HepG2 (cell line): Measurements from ENCODE around the gene ATP8A1. TPM values are rescaled to one million over a fixed set of nuclear protein-coding genes. Genes with fewer than 3 reads are reported as not detected.

Experiments used
- ATAC-seq: fragments of 200-7000 bp; cut with Tn5 transposase; 3 replicates; pipeline ENCODE4 v1.9.1; 2020; ENCODE audit warnings: mild to moderate bottlenecking, moderate library complexity
- BruUV-seq: library from RNA; stranded (reverse); fragments of 400-500 nt; replicated peaks from 2 replicates; lab custom pipeline; 2021; lab: Mats Ljungman, UMichigan
- CTCF ChIA-PET: fragments of 300-600 bp; formaldehyde crosslinking; extraction: SDS; loops from one replicate; lab custom pipeline; 2021; ENCODE audit warnings: low total read pairs, inconsistent platforms, low intra/inter-chr PET ratio; lab: Yijun Ruan, JAX
- POLR2A ChIA-PET: fragments of 350-600 bp; sonication (Branson Sonifier 250); formaldehyde crosslinking; loops from one replicate; lab custom pipeline; 2020; ENCODE audit warnings: antibody characterized with exemption, inconsistent platforms; lab: Yijun Ruan, JAX
- DNase-seq: peaks from one replicate; pipeline ENCODE4 v3.0.0-alpha.2; 2015; ENCODE audit warnings: low spot score
- FAIRE-seq: peaks from 3 replicates; lab custom pipeline; 2011; peaks lifted over from hg19 to GRCh38; lab: Jason Lieb, UNC
- H2AFZ ChIP-seq: one replicate; pipeline ENCODE4 v1.6.1; 2011; ENCODE audit warnings: low read length, inconsistent platforms
- H3K27ac ChIP-seq: fragments of 300-600 bp; 3 replicates; pipeline ENCODE4 v1.8.0; 2011; ENCODE audit warnings: mixed run types, mild to moderate bottlenecking, mixed read lengths, low read length, inconsistent platforms; ENCODE audit not compliant: insufficient read depth; ENCODE audit errors: extremely low read length
- H3K27me3 ChIP-seq, 2 experiments: fragments of 200-600 bp in 1 of 2; 2 replicates in 1 of 2; 3 replicates in 1 of 2; pipeline versions ENCODE4 v1.6.0 to v1.8.0; 2011; ENCODE audit warnings: low read length in 2 of 2, mild to moderate bottlenecking in 2 of 2, moderate library complexity in 2 of 2, inconsistent platforms in 1 of 2; ENCODE audit not compliant: insufficient read depth in 2 of 2, control insufficient read depth in 1 of 2
- H3K36me3 ChIP-seq, 2 experiments: fragments of 200-600 bp in 1 of 2; replicated peaks in 1 of 2; 2 replicates in 1 of 2; 3 replicates in 1 of 2; pipeline versions ENCODE4 v1.5.1 to v1.8.0; 2011; ENCODE audit warnings: low read length in 2 of 2, inconsistent platforms in 1 of 2; ENCODE audit not compliant: insufficient read depth in 2 of 2, control insufficient read depth in 1 of 2
- H3K4me1 ChIP-seq: 2 replicates; pipeline ENCODE4 v1.5.1; 2012; ENCODE audit warnings: low read length, inconsistent platforms; ENCODE audit not compliant: insufficient read depth
- H3K4me2 ChIP-seq: 2 replicates; pipeline ENCODE4 v1.6.0; 2011; ENCODE audit warnings: low read depth, low read length, inconsistent platforms
- H3K4me3 ChIP-seq, 3 experiments: fragments of 200-600 bp in 1 of 3; sonication (generic), shearing (Covaris generic) in 1 of 3; replicated peaks in 1 of 3; 2 replicates each; pipeline ENCODE4 v1.5.1; 2011 to 2016; ENCODE audit warnings: low read length in 3 of 3, inconsistent platforms in 2 of 3, low read depth in 2 of 3, mild to moderate bottlenecking in 2 of 3, control low read depth in 1 of 3, mixed read lengths in 1 of 3; ENCODE audit not compliant: insufficient read depth in 1 of 3
- H3K79me2 ChIP-seq: one replicate; pipeline ENCODE4 v1.6.1; 2011; ENCODE audit warnings: low read length, inconsistent platforms; ENCODE audit not compliant: insufficient read depth
- H3K9ac ChIP-seq: 2 replicates; pipeline ENCODE4 v1.6.0; 2011; ENCODE audit warnings: mild to moderate bottlenecking, low read depth, low read length, inconsistent platforms; ENCODE audit not compliant: insufficient read depth
- H3K9me3 ChIP-seq: 2 replicates; pipeline ENCODE4 v1.5.1; 2012; ENCODE audit warnings: mild to moderate bottlenecking, low read length
- H4K20me1 ChIP-seq: 2 replicates; pipeline ENCODE4 v1.6.0; 2011; ENCODE audit warnings: inconsistent platforms, mild to moderate bottlenecking, low read length, moderate library complexity; ENCODE audit not compliant: insufficient read depth
- CC2D1A ChIP-seq: sonication (generic); formaldehyde crosslinking; IDR thresholded peaks from 2 replicates; pipeline ENCODE4 v1.8.1; 2023; ENCODE audit warnings: mild to moderate bottlenecking, missing genetic modification reagents
- LCORL ChIP-seq, 2 experiments: fragments of 450-650 bp in 1 of 2; sonication (generic) in 1 of 2; formaldehyde crosslinking in 1 of 2; IDR thresholded peaks; 2 replicates each; pipeline versions ENCODE4 v1.5.0 to v1.6.1; 2017 to 2020; ENCODE audit warnings: antibody characterized with exemption in 1 of 2, missing genetic modification reagents in 1 of 2
- NFE2L2 ChIP-seq: fragments of 150-350 bp; IDR thresholded peaks from 2 replicates; pipeline ENCODE4 v1.6.1; 2014; ENCODE audit warnings: low read length
- NR2F6 ChIP-seq, 2 experiments: IDR thresholded peaks; 2 replicates each; pipeline ENCODE4 v1.6.1; 2016; ENCODE audit warnings: antibody characterized with exemption in 1 of 2, mild to moderate bottlenecking in 1 of 2
- NRL ChIP-seq: sonication (generic); formaldehyde crosslinking; IDR thresholded peaks from 2 replicates; pipeline ENCODE4 v1.5.0; 2020; ENCODE audit warnings: missing genetic modification reagents, mild to moderate bottlenecking, moderate library complexity, borderline replicate concordance
- PHF21A ChIP-seq: sonication (generic); formaldehyde crosslinking; IDR thresholded peaks from 2 replicates; pipeline ENCODE4 v1.5.0; 2020; ENCODE audit warnings: mild to moderate bottlenecking, missing genetic modification reagents
- PRPF4 ChIP-seq: fragments of 200-400 bp; formaldehyde crosslinking; IDR thresholded peaks from 2 replicates; pipeline ENCODE4 v1.6.1; 2016; ENCODE audit warnings: low read length, low read depth; ENCODE audit not compliant: poor library complexity, severe bottlenecking
- RFX3 ChIP-seq: IDR thresholded peaks from 2 replicates; pipeline ENCODE4 v1.6.1; 2016; ENCODE audit warnings: missing biosample characterization, missing genetic modification reagents
- ZNF256 ChIP-seq: sonication (generic); formaldehyde crosslinking; conservative IDR thresholded peaks from 2 replicates; pipeline ENCODE4 v1.4.0; 2020; ENCODE audit warnings: missing genetic modification reagents
- ZNF501 ChIP-seq: sonication (generic); formaldehyde crosslinking; IDR thresholded peaks from 2 replicates; pipeline ENCODE4 v1.5.1; 2020; ENCODE audit warnings: mild to moderate bottlenecking, moderate library complexity, missing genetic modification reagents
- ZNF577 ChIP-seq: sonication (generic); formaldehyde crosslinking; IDR thresholded peaks from 2 replicates; pipeline ENCODE4 v1.4.0; 2020; ENCODE audit warnings: mild to moderate bottlenecking, low read depth, missing genetic modification reagents, borderline replicate concordance
- ZNF747 ChIP-seq: sonication (generic); formaldehyde crosslinking; IDR thresholded peaks from 2 replicates; pipeline ENCODE4 v1.8.1; 2023; ENCODE audit warnings: missing genetic modification reagents, mild to moderate bottlenecking, borderline replicate concordance
- ZNF749 ChIP-seq: sonication (generic); formaldehyde crosslinking; IDR thresholded peaks from 2 replicates; pipeline ENCODE4 v1.8.0; 2022; ENCODE audit warnings: mild to moderate bottlenecking, missing genetic modification reagents, moderate library complexity, borderline replicate concordance
- ZNF781 ChIP-seq: sonication (generic); formaldehyde crosslinking; IDR thresholded peaks from 2 replicates; pipeline ENCODE4 v1.5.1; 2020; ENCODE audit warnings: borderline replicate concordance, mild to moderate bottlenecking, missing genetic modification reagents; ENCODE audit errors: not compliant biosample characterization
- ZNF850 ChIP-seq: sonication (generic); formaldehyde crosslinking; conservative IDR thresholded peaks from 2 replicates; pipeline ENCODE4 v1.9.0; 2021; ENCODE audit warnings: mild to moderate bottlenecking, missing genetic modification reagents
- in situ Hi-C: cut with HindIII; loops from 2 replicates; pipeline ENCODE4 v1.10.0; 2017; ENCODE audit warnings: low pct_unique_long_range_greater_than_20kb; ENCODE audit not compliant: extremely low pct_ligation_motif_present
- intact Hi-C: fragments of 100-400 bp; cut with micrococcal nuclease; formaldehyde crosslinking; loops from one replicate; pipeline ENCODE4 v1.10.0; 2022; ENCODE audit not compliant: unreplicated experiment
- polyA plus RNA-seq, 8 experiments: library from polyadenylated mRNA; depleted of rRNA in 3 of 8; stranded (reverse) in 7 of 8; unstranded in 1 of 8; fragments of >200 nt; fragmentation: Illumina TruSeq in 4 of 8; extraction: Trizol in 4 of 8; gene quantifications; 2 replicates each; pipeline versions ENCODE4 v1.2.1 to v1.2.3, GENCODE V29; 2011 to 2016; ENCODE audit warnings: low read depth in 4 of 8, missing spikeins in 1 of 8, mixed read lengths in 1 of 8; ENCODE audit not compliant: insufficient read depth in 1 of 8
- total RNA-seq, 5 experiments: library from RNA; depleted of rRNA; stranded (reverse); fragments of >200 nt; fragmentation: Illumina TruSeq; extraction: Trizol; gene quantifications; 2 replicates each; pipeline ENCODE4 v1.2.3, GENCODE V29; 2016; ENCODE audit warnings: low read depth in 1 of 5
- TF ChIP-seq, protein P1 (sequence below): IDR thresholded peaks from 2 replicates; pipeline ENCODE4 v1.6.1; 2016; ENCODE audit warnings: mild to moderate bottlenecking
- TF ChIP-seq, protein P2 (sequence below): sonication (generic); formaldehyde crosslinking; IDR thresholded peaks from 2 replicates; pipeline ENCODE4 v1.8.0; 2022; ENCODE audit warnings: missing genetic modification reagents, mild to moderate bottlenecking, moderate library complexity, borderline replicate concordance

ATP8A1 gene
- total and polyA plus RNA-seq, 2 of the 13 experiments (the other 11 are each of a cell fraction or from before 2014, with no cell fraction given), result 1.7 to 6.2 TPM

DNA sequence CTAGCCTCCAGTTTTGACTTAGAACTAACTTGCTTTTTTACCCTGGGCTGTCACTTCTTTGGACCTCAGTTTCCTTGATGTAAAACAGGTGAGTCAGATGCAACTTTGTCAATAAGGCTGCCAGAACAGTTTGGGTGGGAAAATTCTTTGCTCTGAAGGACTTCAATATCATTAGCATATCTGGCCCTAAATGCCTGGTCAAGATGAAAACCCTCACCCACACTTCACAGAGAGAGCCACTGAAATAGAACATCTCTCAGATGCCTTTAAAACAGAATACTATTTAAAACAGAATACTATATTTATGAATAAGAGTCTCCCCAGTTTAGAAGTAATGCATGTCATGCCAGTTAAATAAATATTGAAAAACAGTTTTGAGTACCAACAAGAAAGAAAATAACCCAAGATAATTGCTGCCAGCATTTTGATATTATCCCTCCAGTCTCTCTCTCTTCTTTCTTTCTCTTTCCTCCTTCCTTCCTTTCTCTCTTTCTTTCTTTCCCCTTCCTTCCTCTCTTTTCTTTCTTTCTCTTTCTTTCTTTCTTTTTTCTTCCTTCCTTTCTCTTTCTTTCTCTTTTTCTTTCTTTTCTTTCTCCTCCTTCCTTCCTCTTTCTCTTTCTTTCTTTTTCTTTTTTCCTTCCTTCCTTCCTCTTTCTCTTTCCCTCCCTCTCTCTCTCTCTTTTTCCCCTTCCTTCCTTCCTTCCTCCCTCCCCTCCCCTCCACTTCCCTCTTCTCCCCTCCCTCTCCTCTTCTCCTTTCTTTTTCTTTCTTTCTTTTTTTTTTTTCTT is 292.4 kb downstream of the ATP8A1 start:
- DNase-seq (no peak), FAIRE-seq (no peak), ATAC-seq (no peak)
- no TSS peak for BruUV-seq
- no peaks in the 10 kb centered on the region for H4K20me1 ChIP-seq
- intact Hi-C loops, result no loop called here
- POLR2A ChIA-PET, result no interaction called here
- no peaks in the 10 kb centered on the region for H3K36me3 ChIP-seq
- no peak overlapping the region for H3K9ac ChIP-seq
- no peaks in the 10 kb centered on the region for H3K79me2 ChIP-seq
- H3K9me3 ChIP-seq, result no peaks in the 10 kb centered on the region
- H3K27ac ChIP-seq, result no peak overlapping the region
- H3K4me1 ChIP-seq, result no peaks in the 10 kb centered on the region
- in situ Hi-C loops, result no loop called here
- H3K4me3 ChIP-seq, result no peak overlapping the region
- CTCF ChIA-PET, result no interaction called here
- peak overlapping the region; percentile 15 for H2AFZ ChIP-seq
- no peak overlapping the region for H3K4me2 ChIP-seq
- no peaks in the 10 kb centered on the region for H3K27me3 ChIP-seq
- TF ChIP-seq LCORL (IDR thresholded peaks at IDR 0.05) (no peak), LCORL (CRISPR knock-in tag; IDR thresholded peaks at IDR 0.05) (no peak), ZNF747 (CRISPR knock-in tag) (no peak), ZNF577 (CRISPR knock-in tag) (no peak), NFE2L2 (no peak), PRPF4 (no peak), ZNF850 (no peak), ZNF781 (no peak), NR2F6 (IDR thresholded peaks at IDR 0.05) (no peak), NR2F6 (CRISPR knock-in tag; IDR thresholded peaks at IDR 0.05) (no peak), PHF21A (CRISPR knock-in tag) (no peak), ZNF749 (CRISPR knock-in tag) (no peak), RFX3 (CRISPR knock-in tag) (no peak), ZNF501 (CRISPR knock-in tag) (no peak), NRL (CRISPR knock-in tag) (no peak), CC2D1A (CRISPR knock-in tag) (no peak), ZNF256 (CRISPR knock-in tag) (no peak)
- TF ChIP-seq, protein P1, sequence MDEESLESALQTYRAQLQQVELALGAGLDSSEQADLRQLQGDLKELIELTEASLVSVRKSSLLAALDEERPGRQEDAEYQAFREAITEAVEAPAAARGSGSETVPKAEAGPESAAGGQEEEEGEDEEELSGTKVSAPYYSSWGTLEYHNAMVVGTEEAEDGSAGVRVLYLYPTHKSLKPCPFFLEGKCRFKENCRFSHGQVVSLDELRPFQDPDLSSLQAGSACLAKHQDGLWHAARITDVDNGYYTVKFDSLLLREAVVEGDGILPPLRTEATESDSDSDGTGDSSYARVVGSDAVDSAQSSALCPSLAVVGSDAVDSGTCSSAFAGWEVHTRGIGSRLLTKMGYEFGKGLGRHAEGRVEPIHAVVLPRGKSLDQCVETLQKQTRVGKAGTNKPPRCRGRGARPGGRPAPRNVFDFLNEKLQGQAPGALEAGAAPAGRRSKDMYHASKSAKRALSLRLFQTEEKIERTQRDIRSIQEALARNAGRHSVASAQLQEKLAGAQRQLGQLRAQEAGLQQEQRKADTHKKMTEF (CRISPR knock-in tag), result no peak
- TF ChIP-seq, protein P2, sequence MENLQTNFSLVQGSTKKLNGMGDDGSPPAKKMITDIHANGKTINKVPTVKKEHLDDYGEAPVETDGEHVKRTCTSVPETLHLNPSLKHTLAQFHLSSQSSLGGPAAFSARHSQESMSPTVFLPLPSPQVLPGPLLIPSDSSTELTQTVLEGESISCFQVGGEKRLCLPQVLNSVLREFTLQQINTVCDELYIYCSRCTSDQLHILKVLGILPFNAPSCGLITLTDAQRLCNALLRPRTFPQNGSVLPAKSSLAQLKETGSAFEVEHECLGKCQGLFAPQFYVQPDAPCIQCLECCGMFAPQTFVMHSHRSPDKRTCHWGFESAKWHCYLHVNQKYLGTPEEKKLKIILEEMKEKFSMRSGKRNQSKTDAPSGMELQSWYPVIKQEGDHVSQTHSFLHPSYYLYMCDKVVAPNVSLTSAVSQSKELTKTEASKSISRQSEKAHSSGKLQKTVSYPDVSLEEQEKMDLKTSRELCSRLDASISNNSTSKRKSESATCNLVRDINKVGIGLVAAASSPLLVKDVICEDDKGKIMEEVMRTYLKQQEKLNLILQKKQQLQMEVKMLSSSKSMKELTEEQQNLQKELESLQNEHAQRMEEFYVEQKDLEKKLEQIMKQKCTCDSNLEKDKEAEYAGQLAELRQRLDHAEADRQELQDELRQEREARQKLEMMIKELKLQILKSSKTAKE (CRISPR knock-in tag), result no peak
